Fibroblast of peridontal ligament (primary cell): ENCODE results near the gene F11.
"Not testable (repeated sequence)": the region's sequence is repeated elsewhere in the genome, so short reads cannot be mapped to it uniquely, and the experiment has no call there.

Experiments
- DNase-seq: peaks from one replicate; pipeline ENCODE4 v3.0.0-alpha.2; 2010; ENCODE audit errors: extremely low read depth

F11 gene

DNA sequence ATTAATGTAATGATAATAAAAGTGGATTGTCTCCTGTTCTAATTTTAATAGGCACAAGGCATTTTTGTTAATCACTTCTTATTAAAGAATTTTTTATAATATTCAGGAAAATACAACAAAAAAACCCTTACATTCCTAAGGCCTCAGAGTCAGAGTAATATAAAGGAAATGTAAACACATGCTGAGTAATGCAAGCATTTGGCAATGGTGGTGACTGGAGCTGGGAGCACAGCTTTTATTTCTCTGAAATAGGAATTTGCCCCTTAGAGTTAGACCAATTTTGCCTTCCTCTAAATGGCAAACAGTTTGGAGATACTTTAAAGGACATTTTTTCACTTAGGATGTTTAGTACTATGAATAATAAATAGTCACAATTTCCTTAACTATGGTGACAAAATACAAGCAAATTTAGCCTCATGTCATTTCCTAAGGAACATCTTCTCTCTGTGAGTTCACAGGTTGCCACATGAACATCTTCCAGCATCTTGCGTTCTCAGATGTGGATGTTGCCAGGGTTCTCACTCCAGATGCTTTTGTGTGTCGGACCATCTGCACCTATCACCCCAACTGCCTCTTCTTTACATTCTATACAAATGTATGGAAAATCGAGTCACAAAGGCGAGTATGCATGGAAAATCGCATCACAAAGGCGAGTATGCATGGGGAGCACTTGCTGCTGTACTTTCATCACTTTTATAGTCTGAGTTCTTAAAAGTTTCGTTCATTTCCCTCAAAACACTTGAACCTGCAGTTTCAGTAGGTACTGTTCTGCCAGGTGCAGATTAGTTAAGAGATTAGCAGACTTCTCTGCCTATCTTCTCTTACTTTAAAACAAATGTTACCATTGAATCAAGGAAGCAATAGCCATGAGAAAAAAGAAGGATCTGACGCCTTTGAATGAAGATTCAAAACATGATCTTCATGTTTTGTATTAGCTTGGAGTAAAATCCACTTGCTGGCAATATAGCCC lies 15.9 kb upstream of the F11 start:
- peak; percentile 73 for DNase-seq

- DNase-seq: no peak
These were observed 15.2 kb upstream of the F11 start for GRCh38 chr4:186250760-186251159.

DNA sequence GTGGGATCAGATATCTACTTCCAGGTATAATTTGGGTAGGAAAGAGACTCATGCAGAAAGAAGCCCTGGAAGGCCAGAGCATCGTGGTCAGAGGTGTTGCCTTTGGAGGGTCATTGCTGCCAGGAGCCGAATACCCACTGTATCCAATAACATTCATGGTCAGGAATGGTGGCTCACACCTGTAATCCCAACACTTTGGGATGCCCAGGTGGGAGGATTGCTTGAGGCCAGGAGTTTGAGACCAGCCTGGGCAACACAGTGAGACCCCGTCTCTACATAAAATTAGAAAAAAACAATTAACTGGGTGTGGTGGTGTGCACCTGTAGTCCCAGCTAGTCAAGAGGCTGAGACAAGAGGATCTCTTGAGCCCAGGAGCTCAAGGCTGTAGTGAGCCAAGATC lies 10.9 kb upstream of the F11 start:
- no peak for DNase-seq

DNA sequence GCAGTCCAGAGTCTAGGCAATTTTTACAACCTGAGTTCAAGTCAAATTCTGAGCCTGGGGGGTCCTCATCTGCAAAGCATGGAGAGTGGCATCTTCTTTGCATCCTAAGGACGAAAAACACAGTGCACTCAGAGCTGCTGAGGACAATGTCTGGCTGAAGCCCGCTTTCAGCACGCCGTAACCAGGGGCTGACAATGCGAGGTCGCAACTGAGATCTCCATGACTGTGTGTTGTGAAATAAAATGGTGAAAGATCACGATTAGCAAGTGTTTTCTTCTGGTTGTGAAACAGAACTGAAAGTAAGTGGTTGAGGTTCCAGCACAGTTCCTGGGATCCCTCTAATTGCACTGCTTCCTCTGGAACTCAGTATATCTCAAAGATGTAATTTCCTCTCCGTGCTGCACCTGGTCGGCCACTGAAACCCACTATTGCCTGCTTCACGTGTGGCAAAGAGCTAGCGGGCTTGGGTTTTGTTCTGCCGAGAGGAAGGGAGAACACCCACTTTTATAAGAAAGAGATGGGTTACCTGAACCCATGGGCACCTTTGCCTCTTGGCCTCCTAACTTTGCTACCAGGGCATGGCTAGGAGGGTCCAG lies 7.7 kb upstream of the F11 start:
- no peak for DNase-seq

- no peak for DNase-seq
These were observed 5.9 kb upstream of the F11 start for GRCh38 chr4:186260117-186260503.

DNA sequence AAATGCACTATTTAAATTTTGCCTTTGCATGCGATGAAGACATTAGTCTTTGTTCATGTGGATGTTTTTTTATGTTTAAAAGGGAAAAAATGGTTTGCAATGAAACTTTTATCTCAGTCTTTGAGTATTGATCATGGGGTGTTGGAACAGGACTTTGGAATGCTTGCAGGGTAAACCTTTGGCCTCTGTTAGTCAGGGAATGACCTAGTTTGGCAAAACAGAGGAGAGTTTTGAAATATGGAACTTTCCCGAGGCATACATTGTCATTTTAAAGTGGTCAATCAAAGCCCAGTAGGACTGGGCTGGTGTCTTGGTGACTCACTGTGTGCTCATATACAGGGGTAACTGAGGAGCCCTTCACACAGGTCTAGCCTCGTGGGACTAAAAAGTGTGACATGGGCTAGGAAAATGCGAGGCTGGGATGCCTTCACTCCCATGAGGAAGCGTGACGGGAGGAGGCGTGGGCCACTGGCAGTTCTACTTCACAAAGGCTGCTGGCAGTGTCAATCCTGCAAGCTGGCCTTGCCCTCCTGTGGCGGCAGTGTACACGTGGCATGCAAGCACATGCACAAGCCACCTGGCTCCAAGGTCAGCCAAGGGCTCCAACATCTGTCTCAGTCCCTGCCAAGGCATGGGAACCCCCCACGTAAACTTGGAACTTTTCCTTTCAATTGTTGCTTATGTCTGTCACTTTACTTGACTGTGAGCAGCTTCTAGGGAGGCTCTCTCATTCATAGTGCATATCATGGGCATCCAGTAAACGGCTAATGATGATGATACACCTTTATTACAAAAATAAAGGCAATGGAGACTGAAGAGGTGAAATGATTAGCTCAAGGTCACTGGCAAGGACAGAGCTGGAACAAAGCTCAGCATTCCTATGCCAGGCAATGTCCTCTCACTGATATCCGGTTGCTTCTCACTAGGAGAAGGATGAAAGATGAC lies 5.2 kb upstream of the F11 start:
- peak; percentile 34 for DNase-seq

GRCh38 chr4:186264660-186265059 lies 1.3 kb upstream of the F11 start:
- no peak for DNase-seq

DNA sequence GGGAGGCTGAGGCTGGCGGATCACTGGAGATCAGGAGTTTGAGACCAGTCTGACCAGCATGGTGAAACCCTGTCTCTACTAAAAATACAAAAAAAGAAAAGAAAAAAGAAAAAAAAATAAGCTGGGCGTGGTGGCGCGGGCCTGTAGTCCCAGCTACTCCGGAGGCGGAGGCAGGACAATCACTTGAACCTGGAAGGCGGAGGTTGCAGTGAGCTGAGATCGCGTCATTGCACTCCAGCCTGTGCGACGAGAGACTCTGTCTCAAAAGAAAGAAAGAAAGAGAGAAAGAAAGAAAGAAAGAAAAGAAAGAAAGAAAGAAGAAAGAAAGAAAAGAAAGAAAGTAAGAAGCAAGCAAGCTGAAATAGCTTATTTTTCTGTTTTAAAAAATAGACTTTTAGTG lies 739 bp upstream of the F11 start:
- not testable (repeated sequence) for DNase-seq

DNA sequence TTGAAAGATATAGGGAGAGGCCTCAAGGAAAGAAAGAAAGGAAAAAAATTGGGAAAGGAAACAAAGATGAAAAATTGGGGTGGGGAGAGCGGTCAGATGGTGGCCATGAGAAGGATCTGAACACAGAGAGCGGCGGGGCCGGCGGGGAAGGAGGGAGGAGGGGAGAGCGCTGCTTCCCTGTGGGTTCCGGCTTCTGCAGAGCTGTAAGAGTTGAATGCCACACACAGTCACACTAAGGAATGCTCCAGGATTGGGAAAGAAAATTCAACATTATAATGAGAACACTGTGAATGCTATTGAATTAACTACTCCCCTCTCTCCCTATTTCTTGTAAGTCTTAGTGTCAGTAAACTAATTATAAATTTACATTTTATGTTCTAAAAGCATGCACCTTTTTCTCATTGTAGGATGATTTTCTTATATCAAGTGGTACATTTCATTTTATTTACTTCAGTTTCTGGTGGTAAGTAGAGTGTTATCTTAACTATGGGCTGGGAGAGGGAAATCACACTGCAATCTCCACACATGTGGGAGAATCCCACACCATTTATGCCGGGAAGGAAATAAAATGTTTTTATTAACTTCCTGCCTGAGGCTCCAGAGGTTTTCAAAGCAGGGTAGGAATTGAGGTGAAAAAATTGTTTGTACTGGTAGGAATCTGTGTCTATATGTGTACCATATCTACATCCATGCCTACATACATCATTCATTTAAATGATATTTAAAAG lies 904 bp downstream of the F11 start:
- peak; percentile 11 for DNase-seq

DNA sequence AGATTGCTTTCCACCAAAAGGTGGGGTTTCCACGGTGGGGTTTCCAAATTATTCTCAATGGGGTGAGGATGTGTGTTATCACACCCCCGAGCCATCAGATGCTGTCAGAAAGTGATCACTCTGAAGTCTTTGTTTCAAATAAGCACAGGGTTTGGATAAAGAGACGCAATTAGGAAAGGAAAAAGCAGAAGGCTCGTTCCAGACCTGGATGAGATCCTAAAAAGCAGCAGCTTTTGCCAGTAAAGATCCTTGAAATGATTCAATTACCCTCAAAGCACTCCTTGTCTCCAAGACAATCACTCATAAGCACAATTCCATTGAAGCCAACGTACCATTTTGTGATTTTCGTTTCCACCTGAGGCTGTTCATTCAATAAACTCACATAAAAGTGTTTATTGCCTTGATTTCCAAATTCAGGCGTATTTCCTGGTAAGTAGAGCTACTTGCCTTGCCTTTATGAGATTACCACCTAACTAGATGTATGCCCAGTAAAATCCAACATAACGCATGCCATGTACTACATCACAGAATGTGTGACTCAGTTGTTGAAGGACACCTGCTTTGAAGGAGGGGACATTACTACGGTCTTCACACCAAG lies 5.2 kb downstream of the F11 start:
- DNase-seq: no peak

DNA sequence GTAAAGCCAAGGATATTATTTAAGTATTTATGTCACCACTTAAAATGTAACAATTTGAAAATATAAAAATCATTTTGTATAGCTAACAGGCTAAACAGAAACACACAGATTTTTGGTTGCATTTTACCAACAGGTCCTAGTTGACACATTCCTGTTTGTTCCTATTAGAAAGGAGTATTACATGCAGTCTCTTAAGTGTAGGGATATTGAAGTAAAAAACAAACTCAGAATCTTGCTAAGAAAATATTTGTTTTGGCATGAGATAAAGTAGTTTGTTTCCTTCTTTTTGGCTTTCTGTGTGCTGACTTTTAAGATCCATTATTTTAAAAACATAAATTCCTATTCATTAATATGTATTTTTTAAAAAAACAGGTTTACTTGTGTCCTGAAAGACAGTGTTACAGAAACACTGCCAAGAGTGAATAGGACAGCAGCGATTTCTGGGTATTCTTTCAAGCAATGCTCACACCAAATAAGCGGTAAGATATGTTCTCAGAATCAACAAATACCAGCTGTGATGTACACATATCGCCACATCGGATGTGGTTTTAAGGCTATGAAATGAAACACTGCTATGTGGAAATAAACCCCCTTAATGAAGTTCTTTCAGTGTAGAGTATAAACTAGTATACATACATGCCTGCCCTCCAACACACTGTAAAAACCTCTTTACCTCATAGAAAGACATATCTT lies 6.9 kb downstream of the F11 start:
- no peak for DNase-seq

- not testable (repeated sequence) for DNase-seq
These were observed 7.4 kb downstream of the F11 start for GRCh38 chr4:186273392-186273789.

DNA sequence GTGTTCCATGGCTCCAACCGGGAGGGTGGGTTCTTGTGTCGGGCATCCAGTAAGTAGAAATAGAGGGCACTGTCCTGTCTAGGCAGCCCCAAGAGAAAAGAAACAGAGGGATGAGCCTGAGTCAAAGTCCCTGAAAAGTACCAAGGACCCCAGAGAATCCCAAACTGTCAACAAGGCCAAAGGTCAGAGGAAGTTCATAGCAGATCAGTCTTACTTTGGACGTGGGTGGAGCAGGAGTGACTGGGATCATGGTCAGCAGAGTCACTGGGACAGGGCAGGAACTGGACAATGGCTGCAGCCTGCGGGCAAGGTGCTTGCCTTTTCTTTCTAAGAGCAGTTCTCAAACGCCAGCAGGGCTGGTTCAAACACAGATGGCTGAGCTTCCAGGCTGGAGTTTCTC lies 17.3 kb downstream of the F11 start:
- DNase-seq: no peak

- DNase-seq: no peak
These were observed 19.2 kb downstream of the F11 start for GRCh38 chr4:186285147-186285546.

DNA sequence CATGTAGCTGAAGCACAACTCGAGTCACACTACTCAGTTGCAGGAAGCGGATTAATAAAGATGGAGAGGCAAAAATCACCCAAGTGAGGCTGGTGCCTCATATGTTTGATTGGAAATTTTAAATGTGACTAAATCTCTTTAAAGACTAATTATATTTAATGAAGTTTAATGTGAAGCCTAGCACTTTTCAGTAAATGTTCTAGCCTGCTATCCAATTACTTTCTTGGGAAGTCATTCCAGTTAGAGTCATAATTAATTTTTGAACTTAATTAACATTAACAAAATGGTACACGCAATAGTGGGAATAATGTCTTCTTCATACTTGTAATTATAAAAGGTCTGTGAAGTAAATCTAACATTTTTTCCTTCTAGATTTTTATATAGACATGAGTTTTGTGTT lies 20.6 kb downstream of the F11 start:
- DNase-seq: no peak

DNA sequence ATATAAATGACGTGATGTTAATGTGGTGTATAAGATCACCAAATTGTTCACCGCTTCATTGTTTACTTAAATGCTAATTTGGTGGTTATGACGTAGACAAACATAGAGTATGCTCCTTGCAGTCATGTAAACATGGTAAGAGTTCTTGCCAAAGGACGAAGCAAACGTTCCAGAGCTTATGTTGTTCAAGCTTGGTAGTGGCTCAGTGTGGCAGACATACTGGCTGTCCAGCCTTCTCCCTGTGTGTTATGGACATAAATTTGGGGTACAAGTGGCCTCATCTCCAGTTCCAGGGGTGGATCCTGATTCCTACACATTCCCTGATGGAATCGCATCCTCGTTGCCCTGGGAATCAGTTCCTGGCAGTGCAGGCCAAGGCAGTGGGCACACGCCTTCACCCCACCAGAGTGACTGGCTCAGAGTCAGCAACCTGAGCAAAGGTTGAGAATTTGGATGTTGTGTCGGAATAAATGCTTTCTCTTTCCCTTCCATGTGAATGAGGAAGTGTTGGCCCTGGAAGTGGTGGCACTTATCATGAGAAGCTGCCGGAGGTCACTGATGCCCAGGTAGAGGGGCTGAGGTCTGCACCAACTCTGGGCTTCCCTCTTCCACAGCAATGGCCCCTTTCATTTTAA lies 25.4 kb downstream of the F11 start:
- no peak for DNase-seq

DNA sequence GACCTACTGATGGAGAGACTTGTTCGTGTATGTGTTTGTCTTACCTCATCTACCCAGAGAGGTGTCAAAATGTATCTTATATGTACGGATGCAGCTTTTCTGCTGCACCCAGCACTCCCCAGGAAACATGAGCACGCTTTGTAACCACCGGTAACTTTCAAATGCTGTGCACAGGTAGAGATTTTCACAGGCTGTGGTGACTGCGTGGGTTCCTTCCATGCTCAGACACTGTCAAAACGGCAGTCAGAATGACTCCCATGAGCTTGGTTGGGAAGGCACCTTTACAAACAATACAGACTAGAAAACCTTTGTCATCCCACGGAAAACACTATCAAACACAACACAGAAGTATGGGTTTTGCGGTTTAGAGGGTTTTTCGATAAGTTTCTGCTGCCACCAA lies 28.2 kb downstream of the F11 start:
- DNase-seq: no peak

DNA sequence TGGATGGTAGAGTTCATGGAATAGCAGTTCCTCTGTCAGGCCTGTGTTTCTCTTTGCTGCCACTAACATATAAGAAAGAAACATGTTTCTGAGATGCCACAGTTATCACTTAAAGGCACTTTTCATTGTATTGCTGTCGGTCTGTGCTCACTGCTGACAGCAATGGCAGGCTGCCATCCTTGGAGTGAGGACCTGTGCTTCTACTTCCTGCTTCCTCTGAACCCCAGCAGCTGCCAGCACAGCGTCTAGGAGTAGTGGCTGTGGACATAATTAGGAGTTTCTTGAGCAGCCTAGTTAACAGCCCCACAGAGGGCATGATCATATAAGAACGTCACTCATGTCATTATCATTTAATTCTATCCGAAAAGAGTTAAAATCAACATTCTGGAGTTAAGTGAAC lies 30.5 kb downstream of the F11 start:
- DNase-seq: no peak

GRCh38 chr4:186297013-186297645 lies 31.1 kb downstream of the F11 start:
- DNase-seq: peak; percentile 82
